WERI-Rb-1 (cell line): ENCODE measurements around the gene LDLRAD2.

Experiments used
- DNase-seq: peaks from one replicate; pipeline ENCODE4 v3.0.0-alpha.2; 2020
- H3K27ac ChIP-seq: fragments of 250-450 bp; sonication (Bioruptor Pico); 2 replicates; pipeline ENCODE4 v1.5.1; 2020; ENCODE audit warnings: mild to moderate bottlenecking, moderate library complexity
- H3K27me3 ChIP-seq: fragments of 250-450 bp; sonication (Bioruptor Pico); 2 replicates; pipeline ENCODE4 v1.5.1; 2021; ENCODE audit warnings: mild to moderate bottlenecking, low read depth, moderate library complexity; ENCODE audit not compliant: insufficient read depth, severe bottlenecking
- H3K36me3 ChIP-seq: fragments of 250-450 bp; sonication (Bioruptor Pico); 2 replicates; pipeline ENCODE4 v1.5.1; 2020; ENCODE audit warnings: mild to moderate bottlenecking, moderate library complexity
- H3K4me3 ChIP-seq: 2 replicates; pipeline ENCODE4 v1.5.1; 2011; ENCODE audit warnings: low read depth, mild to moderate bottlenecking, control low read depth, low read length
- H3K9me3 ChIP-seq: fragments of 250-450 bp; sonication (Bioruptor Pico); 2 replicates; pipeline ENCODE4 v1.5.1; 2021; ENCODE audit warnings: mild to moderate bottlenecking, moderate library complexity; ENCODE audit not compliant: severe bottlenecking
- CTCF ChIP-seq: IDR thresholded peaks from 2 replicates; pipeline ENCODE4 v1.5.1; 2011; ENCODE audit warnings: low read depth, mild to moderate bottlenecking, control low read depth, inconsistent platforms, low read length

LDLRAD2 gene

DNA sequence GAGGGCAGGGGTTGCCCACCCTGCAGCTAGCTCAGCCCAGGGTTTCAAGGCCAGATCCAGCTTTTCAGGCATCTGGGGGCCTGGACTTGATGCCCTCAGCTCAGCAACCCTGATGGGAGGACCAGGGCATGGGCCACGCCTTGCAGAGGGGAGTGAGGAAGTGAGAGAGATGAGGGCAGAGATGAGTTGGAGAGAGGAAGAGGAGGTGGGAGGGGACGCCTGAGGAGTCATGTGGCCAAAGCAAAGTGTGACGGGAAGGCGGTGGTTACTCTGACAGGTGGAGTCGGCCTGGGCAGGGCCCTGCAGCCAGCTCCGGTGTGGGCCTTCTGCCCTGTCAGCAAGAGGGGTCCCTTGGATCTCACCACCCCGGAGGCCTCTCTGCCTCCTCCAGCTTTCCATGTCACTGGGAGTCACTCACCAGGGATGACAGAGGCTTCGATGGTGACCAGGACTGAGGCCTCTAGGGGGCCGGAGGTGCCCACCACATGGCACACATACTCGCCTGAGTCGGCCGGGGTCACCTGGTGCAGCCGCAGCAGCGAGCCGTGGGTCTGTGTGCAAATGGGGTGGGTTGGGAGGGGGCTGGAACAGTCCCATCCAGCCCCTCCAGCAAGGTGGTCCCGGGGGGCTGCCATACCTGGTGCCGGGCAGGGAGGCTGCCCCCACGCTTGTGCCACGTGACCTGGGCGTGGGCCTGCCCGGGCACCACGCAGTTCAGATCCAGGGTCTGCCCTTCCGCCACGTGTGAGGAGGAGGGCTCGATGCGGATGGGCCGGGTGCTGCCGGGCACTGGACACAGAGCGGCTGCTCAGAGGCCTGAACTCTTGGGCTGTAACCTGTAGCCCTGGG lies 40.4 kb downstream of the LDLRAD2 start:
- Histone ChIP-seq H3K4me3 (no peak overlapping the region), H3K9me3 (no peaks in the 10 kb centered on the region), H3K27me3 (no peaks in the 10 kb centered on the region), H3K27ac (no peak overlapping the region), H3K36me3 (peaks cover 35% of the 10 kb centered on the region)
- no peak for DNase-seq
- TF ChIP-seq CTCF: no peak

- Histone ChIP-seq H3K4me3 (no peak overlapping the region), H3K36me3 (peaks cover 32% of the 10 kb centered on the region), H3K9me3 (no peaks in the 10 kb centered on the region), H3K27ac (no peak overlapping the region), H3K27me3 (no peaks in the 10 kb centered on the region)
- DNase-seq: no peak
- TF ChIP-seq CTCF: no peak
Observed at GRCh38 chr1:21853131-21853427, 41.0 kb downstream of the LDLRAD2 start.

DNA sequence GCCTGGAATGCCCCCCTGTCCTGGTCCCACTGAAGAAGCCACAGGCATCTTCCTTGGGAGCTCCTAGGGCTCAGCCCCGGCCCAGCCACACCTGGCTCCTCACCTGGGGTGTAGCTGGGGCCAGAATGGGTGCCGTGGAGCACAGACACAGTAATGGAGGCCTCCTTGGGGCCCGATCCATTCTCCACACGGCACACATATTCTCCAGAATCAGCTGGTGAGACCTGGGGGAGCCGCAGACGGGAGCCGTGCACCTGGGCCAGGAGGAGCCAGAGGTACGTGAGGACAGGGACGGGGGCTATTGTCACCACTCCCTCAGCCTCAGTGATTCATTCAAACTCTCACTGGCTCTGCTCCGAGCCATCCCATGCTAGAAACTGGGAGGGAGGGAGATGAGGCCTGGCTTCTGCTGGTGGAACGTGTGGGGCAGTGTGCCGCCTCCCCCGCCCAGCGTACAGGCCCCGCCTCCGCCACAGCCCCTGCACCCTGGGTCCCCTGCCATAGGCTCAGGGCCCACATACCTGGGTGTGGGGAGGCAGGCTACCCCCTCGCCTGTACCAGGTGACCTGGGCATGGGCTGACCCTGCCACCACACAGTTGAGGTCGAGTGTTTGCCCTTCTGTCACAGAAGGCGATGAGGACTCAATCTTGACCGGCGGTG lies 42.2 kb downstream of the LDLRAD2 start:
- H3K27ac ChIP-seq: no peak overlapping the region
- no peak for TF ChIP-seq CTCF
- no peaks in the 10 kb centered on the region for H3K27me3 ChIP-seq
- H3K36me3 ChIP-seq: peaks cover 29% of the 10 kb centered on the region
- no peaks in the 10 kb centered on the region for H3K9me3 ChIP-seq
- DNase-seq: no peak
- H3K4me3 ChIP-seq: no peak overlapping the region

DNA sequence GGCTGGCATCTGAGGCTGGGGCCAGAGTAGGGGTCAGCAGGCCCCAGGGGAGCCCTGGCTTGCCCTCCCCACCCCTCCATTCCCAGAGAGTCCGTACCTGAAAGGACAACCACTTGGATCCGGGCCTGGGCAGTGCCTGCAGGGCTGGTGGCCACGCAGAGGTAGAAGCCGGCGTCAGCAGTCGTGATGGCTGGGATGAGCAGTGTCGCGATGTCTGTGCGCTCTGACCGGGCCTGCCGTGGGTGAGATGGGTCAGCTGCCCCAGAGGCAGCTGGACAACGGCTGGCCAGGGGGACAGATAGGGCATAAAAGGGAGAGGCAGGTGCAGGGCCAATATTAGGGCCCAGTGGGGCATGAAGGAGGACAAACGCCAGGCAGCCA lies 42.7 kb downstream of the LDLRAD2 start:
- Histone ChIP-seq H3K36me3 (peaks cover 29% of the 10 kb centered on the region), H3K27me3 (no peaks in the 10 kb centered on the region), H3K27ac (no peak overlapping the region), H3K9me3 (no peaks in the 10 kb centered on the region), H3K4me3 (no peak overlapping the region)
- no peak for TF ChIP-seq CTCF
- no peak for DNase-seq

- Histone ChIP-seq H3K27ac (no peak overlapping the region), H3K36me3 (peaks cover 29% of the 10 kb centered on the region), H3K9me3 (no peaks in the 10 kb centered on the region), H3K4me3 (no peak overlapping the region), H3K27me3 (no peaks in the 10 kb centered on the region)
- DNase-seq: no peak
- TF ChIP-seq CTCF: 0 out of 2 replicates have a peak, but pooled peaks have one; percentile 1
Observed at GRCh38 chr1:21855257-21856096, 43.4 kb downstream of the LDLRAD2 start.
